ENCODE data around the gene CDK12. TPM values are rescaled to one million over a fixed set of nuclear protein-coding genes. Genes with fewer than 3 reads are reported as not detected.
"Not testable (repeated sequence)": the region's sequence is repeated elsewhere in the genome, so short reads cannot be mapped to it uniquely, and the experiment has no call there.

Gene CDK12
- total RNA-seq, 1 experiment from 2014 or later, result 30.4 TPM

- no peak for TF ChIP-seq CTCF (conservative IDR thresholded peaks at IDR 0.05; ENCODE audit: low read depth, low read length)
- no peak for TF ChIP-seq EZH2phosphoT487 (IDR thresholded peaks at IDR 0.05; ENCODE audit: borderline replicate concordance, low read length)
- no peak for TF ChIP-seq EZH2 (IDR thresholded peaks at IDR 0.05; ENCODE audit: low read length, unreplicated experiment)
- H3K36me3 ChIP-seq (ENCODE audit: low read depth, low read length), result no peaks in the 10 kb centered on the region
- no peak overlapping the region for H3K4me2 ChIP-seq (ENCODE audit: low read length)
- no peaks in the 10 kb centered on the region for H3K9me2 ChIP-seq (replicated peaks; ENCODE audit: low read length)
- no peaks in the 10 kb centered on the region for H4K20me1 ChIP-seq (ENCODE audit: low read length)
- no peak overlapping the region for H2AFZ ChIP-seq (ENCODE audit: low read length)
- H3K27ac ChIP-seq (ENCODE audit: low read length), result no peak overlapping the region
- ATAC-seq, result no peak
- intact Hi-C loops (cut with micrococcal nuclease), result no loop called here
- POLR2A ChIA-PET (ENCODE audit: unreplicated experiment), result no interaction called here
- DNase-seq, result no peak
- no peaks in the 10 kb centered on the region for H3F3A ChIP-seq (ENCODE audit: low read length, unreplicated experiment)
- BruUV-seq (replicated peaks), result no TSS peak
- H3K4me3 ChIP-seq (ENCODE audit: low read length), result no peak overlapping the region
- H3K79me2 ChIP-seq (ENCODE audit: low read length), result no peaks in the 10 kb centered on the region
- no peaks in the 10 kb centered on the region for H3K4me1 ChIP-seq (ENCODE audit: insufficient read depth, low read length)
- H3K9ac ChIP-seq (ENCODE audit: low read length), result no peak overlapping the region
- CTCF ChIA-PET, result no interaction called here
- H3K27me3 ChIP-seq (ENCODE audit: low read length), result no peaks in the 10 kb centered on the region
- H3K9me3 ChIP-seq (ENCODE audit: low read length), result no peaks in the 10 kb centered on the region
Observed at GRCh38 chr17:39543176-39543575, 81.9 kb downstream of the CDK12 start.

GRCh38 chr17:39543664-39544063, 82.4 kb downstream of the CDK12 start:
- no peak overlapping the region for H3K4me3 ChIP-seq (ENCODE audit: low read length)
- H3K79me2 ChIP-seq (ENCODE audit: low read length), result no peaks in the 10 kb centered on the region
- intact Hi-C loops (cut with micrococcal nuclease), result no loop called here
- no peak overlapping the region for H3K4me2 ChIP-seq (ENCODE audit: low read length)
- ChIA-PET CTCF (no interaction called here), POLR2A (ENCODE audit: unreplicated experiment) (no interaction called here)
- DNase-seq (no peak), ATAC-seq (no peak)
- H3K36me3 ChIP-seq (ENCODE audit: low read depth, low read length), result no peaks in the 10 kb centered on the region
- H3K9ac ChIP-seq (ENCODE audit: low read length), result no peak overlapping the region
- no peaks in the 10 kb centered on the region for H3F3A ChIP-seq (ENCODE audit: low read length, unreplicated experiment)
- H3K9me3 ChIP-seq (ENCODE audit: low read length), result no peaks in the 10 kb centered on the region
- no peak overlapping the region for H2AFZ ChIP-seq (ENCODE audit: low read length)
- no peak overlapping the region for H3K27ac ChIP-seq (ENCODE audit: low read length)
- BruUV-seq (replicated peaks), result no TSS peak
- H3K4me1 ChIP-seq (ENCODE audit: insufficient read depth, low read length), result no peaks in the 10 kb centered on the region
- no peaks in the 10 kb centered on the region for H3K9me2 ChIP-seq (replicated peaks; ENCODE audit: low read length)
- H3K27me3 ChIP-seq (ENCODE audit: low read length), result no peaks in the 10 kb centered on the region
- no peaks in the 10 kb centered on the region for H4K20me1 ChIP-seq (ENCODE audit: low read length)
- no peak for TF ChIP-seq CTCF (conservative IDR thresholded peaks at IDR 0.05; ENCODE audit: low read depth, low read length)
- no peak for TF ChIP-seq EZH2 (IDR thresholded peaks at IDR 0.05; ENCODE audit: low read length, unreplicated experiment)
- TF ChIP-seq EZH2phosphoT487 (IDR thresholded peaks at IDR 0.05; ENCODE audit: borderline replicate concordance, low read length), result no peak

- CTCF ChIA-PET; H3K4me3 ChIP-seq (ENCODE audit: low read length); H3K9me2 ChIP-seq (replicated peaks; ENCODE audit: low read length); H3K4me2 ChIP-seq (ENCODE audit: low read length); BruUV-seq (replicated peaks); POLR2A ChIA-PET (ENCODE audit: unreplicated experiment); H3K9ac ChIP-seq (ENCODE audit: low read length); H3K9me3 ChIP-seq (ENCODE audit: low read length); ATAC-seq; DNase-seq; H2AFZ ChIP-seq (ENCODE audit: low read length); H3K36me3 ChIP-seq (ENCODE audit: low read depth, low read length); H3F3A ChIP-seq (ENCODE audit: low read length, unreplicated experiment); H3K27ac ChIP-seq (ENCODE audit: low read length); H3K4me1 ChIP-seq (ENCODE audit: insufficient read depth, low read length); H4K20me1 ChIP-seq (ENCODE audit: low read length); intact Hi-C loops (cut with micrococcal nuclease); H3K79me2 ChIP-seq (ENCODE audit: low read length); H3K27me3 ChIP-seq (ENCODE audit: low read length): not testable (repeated sequence)
Observed at GRCh38 chr17:39544361-39544760, 83.1 kb downstream of the CDK12 start.

Data from PC-3 (cell line).